Hepatocyte (in vitro differentiated cells): ENCODE results near the gene ZFP91.

Source experiments
- EZH2 ChIP-seq: fragments of 200-600 bp; sonication (generic); IDR thresholded peaks from 2 replicates; pipeline ENCODE4 v1.6.1; 2016; ENCODE audit warnings: antibody characterized with exemption, mild to moderate bottlenecking, borderline replicate concordance
- EZH2phosphoT487 ChIP-seq: fragments of 200-600 bp; sonication (generic); IDR thresholded peaks from one replicate; pipeline ENCODE4 v1.6.1; 2018; ENCODE audit warnings: antibody characterized with exemption, mild to moderate bottlenecking, low read depth, moderate library complexity; ENCODE audit not compliant: unreplicated experiment, severe bottlenecking
- TF ChIP-seq, protein P1 (sequence below): fragments of 200-600 bp; sonication (generic); IDR thresholded peaks from 2 replicates; pipeline ENCODE4 v1.5.1; 2016; ENCODE audit warnings: antibody characterized with exemption, mild to moderate bottlenecking; ENCODE audit not compliant: poor library complexity

- TF ChIP-seq, protein P1, sequence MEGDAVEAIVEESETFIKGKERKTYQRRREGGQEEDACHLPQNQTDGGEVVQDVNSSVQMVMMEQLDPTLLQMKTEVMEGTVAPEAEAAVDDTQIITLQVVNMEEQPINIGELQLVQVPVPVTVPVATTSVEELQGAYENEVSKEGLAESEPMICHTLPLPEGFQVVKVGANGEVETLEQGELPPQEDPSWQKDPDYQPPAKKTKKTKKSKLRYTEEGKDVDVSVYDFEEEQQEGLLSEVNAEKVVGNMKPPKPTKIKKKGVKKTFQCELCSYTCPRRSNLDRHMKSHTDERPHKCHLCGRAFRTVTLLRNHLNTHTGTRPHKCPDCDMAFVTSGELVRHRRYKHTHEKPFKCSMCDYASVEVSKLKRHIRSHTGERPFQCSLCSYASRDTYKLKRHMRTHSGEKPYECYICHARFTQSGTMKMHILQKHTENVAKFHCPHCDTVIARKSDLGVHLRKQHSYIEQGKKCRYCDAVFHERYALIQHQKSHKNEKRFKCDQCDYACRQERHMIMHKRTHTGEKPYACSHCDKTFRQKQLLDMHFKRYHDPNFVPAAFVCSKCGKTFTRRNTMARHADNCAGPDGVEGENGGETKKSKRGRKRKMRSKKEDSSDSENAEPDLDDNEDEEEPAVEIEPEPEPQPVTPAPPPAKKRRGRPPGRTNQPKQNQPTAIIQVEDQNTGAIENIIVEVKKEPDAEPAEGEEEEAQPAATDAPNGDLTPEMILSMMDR, result no peak
- TF ChIP-seq EZH2 (no peak), EZH2phosphoT487 (no peak)
Measured at GRCh38 chr11:58613228-58613627, 34.4 kb downstream of the ZFP91 start.
